ENCODE data around the gene CCSER1.

- no peak for TF ChIP-seq CTCF (conservative IDR thresholded peaks at IDR 0.05 in 1 of 2, IDR thresholded peaks at IDR 0.05 in 1 of 2; ENCODE audit: extremely low read depth in 1 of 2, insufficient read depth in 1 of 2, low read depth in 1 of 2, low read length in 2 of 2)
- no peak for TF ChIP-seq EZH2 (IDR thresholded peaks at IDR 0.05; ENCODE audit: borderline replicate concordance, low read length)
These were observed 533.5 kb downstream of the CCSER1 start for GRCh38 chr4:90660672-90661071.

All from mammary epithelial cell (primary cell).